Activated naive CD4-positive, alpha-beta T cell treated with anti-CD3 and anti-CD28 coated beads, Interleukin-2, amount 50 U/mL, for 72 hours (primary cell): ENCODE results near the gene MAPK8. TPM values are rescaled to one million over a fixed set of nuclear protein-coding genes. Genes with fewer than 3 reads are reported as not detected.

Experiments
- ATAC-seq, 2 donors: fragments of 150-1000 bp; cut with Tn5 transposase; 2 replicates each; pipeline ENCODE4 v1.10.0; 2021; ENCODE audit warnings: mild to moderate bottlenecking in 2 of 2, moderate library complexity in 2 of 2
- DNase-seq, 2 donors: peaks; one replicate each; pipeline ENCODE4 v3.0.0; 2021 to 2022; ENCODE audit warnings: low spot score in 2 of 2
- H3K27ac Mint-ChIP-seq, 2 donors: one replicate each; pipeline ENCODE4 v1.8.0; 2022; ENCODE audit warnings: mild to moderate bottlenecking in 2 of 2, mixed read lengths in 2 of 2
- H3K36me3 Mint-ChIP-seq, 2 donors: one replicate each; pipeline ENCODE4 v1.8.0; 2022; ENCODE audit warnings: mixed read lengths in 2 of 2
- H3K9me3 Mint-ChIP-seq, 2 donors: one replicate each; pipeline ENCODE4 v1.8.0; 2022; ENCODE audit warnings: mixed read lengths in 2 of 2
- total RNA-seq, 2 donors: library from RNA; stranded (reverse); gene quantifications; one replicate each; pipeline ENCODE4 v1.2.3, GENCODE V29; 2022

Gene MAPK8
- total RNA-seq, 2 donors from 2014 or later = 26.5 to 41.3 TPM

- Mint-ChIP-seq H3K9me3 (no peaks in the 10 kb centered on the region), H3K27ac (no peak overlapping the region), H3K36me3 (no peaks in the 10 kb centered on the region)
- ATAC-seq = no peak
- DNase-seq = no peak
These were observed 135.8 kb downstream of the MAPK8 start for GRCh38 chr10:48442090-48442808.

GRCh38 chr10:48442809-48443177 is 136.3 kb downstream of the MAPK8 start:
- ATAC-seq (no peak), DNase-seq (no peak)
- no peaks in the 10 kb centered on the region for H3K36me3 Mint-ChIP-seq
- no peak overlapping the region for H3K27ac Mint-ChIP-seq
- H3K9me3 Mint-ChIP-seq = no peaks in the 10 kb centered on the region

GRCh38 chr10:48444266-48444665 is 137.8 kb downstream of the MAPK8 start:
- DNase-seq (no peak), ATAC-seq (no peak)
- no peaks in the 10 kb centered on the region for H3K36me3 Mint-ChIP-seq
- no peaks in the 10 kb centered on the region for H3K9me3 Mint-ChIP-seq
- H3K27ac Mint-ChIP-seq = no peak overlapping the region

GRCh38 chr10:48444861-48445841 is 138.7 kb downstream of the MAPK8 start:
- peak in 1 of 2 donors; percentile 38 for DNase-seq
- Mint-ChIP-seq H3K27ac (no peak overlapping the region), H3K36me3 (no peaks in the 10 kb centered on the region), H3K9me3 (no peaks in the 10 kb centered on the region)
- ATAC-seq = no peak

DNA sequence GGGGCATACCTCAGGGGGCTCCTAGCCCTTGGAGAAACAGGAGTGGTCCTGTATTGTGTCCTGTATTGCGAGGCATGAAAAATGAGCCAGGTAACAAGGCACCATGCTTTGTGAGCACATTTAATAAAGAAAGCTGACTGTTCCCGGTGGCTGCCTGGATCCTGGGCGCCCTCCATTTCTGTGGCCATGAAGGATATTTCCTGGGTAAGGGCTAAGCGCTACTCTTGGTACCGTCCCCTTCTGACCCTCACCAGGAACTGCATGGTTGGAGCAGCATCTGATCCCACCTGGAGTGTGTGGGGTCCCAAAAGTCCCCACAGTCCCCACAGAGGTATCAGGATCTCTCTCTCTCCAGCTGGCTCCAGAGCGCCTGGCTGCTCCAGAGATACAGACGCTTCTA is 139.5 kb downstream of the MAPK8 start:
- ATAC-seq (no peak), DNase-seq (peak in 1 of 2 donors; percentile 43)
- no peaks in the 10 kb centered on the region for H3K36me3 Mint-ChIP-seq
- no peaks in the 10 kb centered on the region for H3K9me3 Mint-ChIP-seq
- no peak overlapping the region for H3K27ac Mint-ChIP-seq

DNA sequence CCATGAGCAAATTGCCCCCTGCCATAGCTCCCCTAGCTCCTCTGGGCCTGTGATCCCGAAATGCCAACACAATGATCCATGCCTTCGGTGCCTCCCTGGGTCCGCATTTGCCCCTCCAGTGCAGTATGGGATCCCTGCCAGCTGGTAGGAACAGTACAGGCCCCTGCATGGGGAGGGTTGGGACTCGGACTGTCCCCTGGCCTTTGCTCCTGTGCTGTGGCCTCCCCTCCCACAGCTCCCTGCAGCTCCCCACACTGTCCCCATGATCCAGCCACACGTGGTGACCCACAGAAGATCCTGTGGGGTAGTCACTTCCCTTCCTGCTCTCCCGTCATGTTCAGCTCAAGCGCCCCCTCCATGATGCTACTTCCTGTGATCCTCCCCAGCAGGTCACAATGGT is 140.3 kb downstream of the MAPK8 start:
- ATAC-seq (no peak), DNase-seq (no peak)
- H3K36me3 Mint-ChIP-seq = no peaks in the 10 kb centered on the region
- no peak overlapping the region for H3K27ac Mint-ChIP-seq
- no peaks in the 10 kb centered on the region for H3K9me3 Mint-ChIP-seq

DNA sequence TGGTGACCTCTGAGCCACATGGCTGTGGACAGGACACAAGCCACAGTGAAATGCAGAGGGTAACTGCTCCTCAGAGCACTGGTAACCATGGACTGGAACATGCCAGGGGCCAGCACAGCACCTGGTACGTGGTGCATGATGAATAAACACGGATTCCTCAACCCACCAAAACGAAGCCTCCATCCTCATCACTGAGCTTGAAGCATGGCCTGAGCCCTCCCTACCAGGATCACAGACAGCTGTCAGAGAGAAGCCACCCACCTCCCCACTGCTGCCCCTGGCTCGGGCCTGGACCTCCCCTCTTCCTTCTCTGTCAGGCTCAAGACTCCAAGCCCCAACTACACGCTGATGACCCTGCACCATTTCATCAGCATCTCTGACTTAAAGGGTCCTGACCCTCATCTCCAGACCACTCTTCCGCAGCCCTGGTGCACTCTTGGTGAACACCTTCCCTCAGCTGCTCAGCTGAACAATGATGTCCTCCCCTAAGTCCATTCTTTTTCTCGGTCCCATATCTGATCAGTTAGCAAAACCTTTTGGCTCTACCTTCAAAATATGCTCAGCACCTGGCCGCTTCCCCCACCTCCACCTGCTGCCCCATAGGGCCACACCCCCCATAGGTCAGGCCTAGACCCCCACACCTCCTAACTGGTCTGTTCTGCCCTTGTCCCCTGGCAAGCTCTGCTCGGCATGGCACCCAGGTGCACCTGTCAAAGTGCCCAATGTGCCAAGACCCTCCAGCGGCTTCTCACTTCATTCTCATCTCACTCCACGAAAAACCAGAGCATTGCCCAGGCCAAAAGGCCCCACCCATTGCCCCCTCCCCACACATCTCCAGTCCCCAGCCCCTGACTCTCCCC is 141.1 kb downstream of the MAPK8 start:
- Mint-ChIP-seq H3K9me3 (no peaks in the 10 kb centered on the region), H3K36me3 (no peaks in the 10 kb centered on the region), H3K27ac (no peak overlapping the region)
- DNase-seq (peak in 1 of 2 donors; percentile 31), ATAC-seq (no peak)

DNA sequence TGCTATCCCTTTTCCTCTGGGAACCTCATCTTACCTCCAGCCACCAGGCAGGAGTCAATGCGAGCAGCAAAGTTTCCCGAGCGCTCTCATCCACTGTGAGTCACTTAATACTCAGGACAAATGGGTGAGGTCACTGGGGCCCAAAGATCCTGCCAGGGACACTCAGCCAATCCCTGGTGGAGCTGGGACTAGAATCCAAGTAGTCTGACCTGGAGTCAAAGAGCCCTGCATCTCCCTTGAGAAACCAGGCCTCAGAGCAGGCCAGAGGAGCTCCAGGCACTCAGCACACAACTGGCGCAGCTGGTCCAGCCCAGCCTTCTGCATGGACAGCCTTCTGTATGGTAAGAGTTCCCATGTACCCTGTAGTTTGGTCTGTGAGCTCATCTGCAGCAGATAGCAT is 142.3 kb downstream of the MAPK8 start:
- Mint-ChIP-seq H3K9me3 (no peaks in the 10 kb centered on the region), H3K36me3 (no peaks in the 10 kb centered on the region), H3K27ac (peak overlapping the region in 1 of 2 donors; percentile 77)
- no peak for ATAC-seq
- no peak for DNase-seq

GRCh38 chr10:48449501-48450232 is 143.2 kb downstream of the MAPK8 start:
- H3K36me3 Mint-ChIP-seq = no peaks in the 10 kb centered on the region
- ATAC-seq (no peak), DNase-seq (peak in 1 of 2 donors; percentile 26)
- H3K9me3 Mint-ChIP-seq = no peaks in the 10 kb centered on the region
- H3K27ac Mint-ChIP-seq = no peak overlapping the region

GRCh38 chr10:48450233-48450740 is 143.8 kb downstream of the MAPK8 start:
- ATAC-seq (no peak), DNase-seq (no peak)
- no peaks in the 10 kb centered on the region for H3K36me3 Mint-ChIP-seq
- H3K27ac Mint-ChIP-seq = no peak overlapping the region
- no peaks in the 10 kb centered on the region for H3K9me3 Mint-ChIP-seq

DNA sequence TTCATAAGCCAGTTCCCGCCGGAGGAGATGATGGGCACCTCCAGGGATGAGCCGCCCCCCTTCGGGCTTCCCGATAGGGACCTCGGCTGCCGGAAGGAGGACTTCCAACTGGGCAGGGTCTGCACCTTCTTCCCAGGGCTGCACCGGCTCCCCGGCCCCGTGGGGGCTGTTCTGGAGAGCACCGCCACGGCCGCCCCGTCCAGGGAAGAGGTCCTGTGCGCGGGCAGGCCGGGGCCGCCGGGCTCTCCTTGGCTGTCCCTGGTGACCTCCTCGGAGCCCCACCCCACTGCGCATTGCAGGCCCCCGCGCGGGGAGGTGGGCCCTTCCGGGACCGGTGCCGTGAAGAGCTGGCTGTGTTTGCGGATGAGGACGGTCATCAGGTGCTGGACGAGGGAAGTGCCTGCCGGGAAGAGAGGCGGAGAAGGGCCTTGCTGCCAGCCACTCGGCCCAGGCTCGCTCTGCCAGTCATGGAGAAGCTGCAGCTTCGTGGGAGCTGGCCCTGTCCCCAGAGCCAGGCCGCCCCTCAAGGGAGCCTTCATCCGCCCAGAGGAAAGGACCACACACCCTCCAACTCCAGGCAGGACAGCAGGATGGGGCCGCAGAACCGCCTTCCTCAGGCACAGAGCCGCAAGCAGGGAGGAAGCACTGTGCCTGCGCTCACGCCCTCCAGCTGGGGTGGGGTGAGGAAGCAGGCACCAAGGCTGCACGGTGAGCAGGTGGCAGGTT is 144.4 kb downstream of the MAPK8 start:
- Mint-ChIP-seq H3K36me3 (no peaks in the 10 kb centered on the region), H3K27ac (no peak overlapping the region), H3K9me3 (no peaks in the 10 kb centered on the region)
- peak in 1 of 2 donors; percentile 54 for DNase-seq
- ATAC-seq = no peak

GRCh38 chr10:48451969-48452878 is 145.7 kb downstream of the MAPK8 start:
- ATAC-seq (no peak), DNase-seq (peak in 1 of 2 donors; percentile 33)
- Mint-ChIP-seq H3K27ac (peak overlapping the region in 1 of 2 donors; percentile 22), H3K36me3 (no peaks in the 10 kb centered on the region), H3K9me3 (no peaks in the 10 kb centered on the region)

DNA sequence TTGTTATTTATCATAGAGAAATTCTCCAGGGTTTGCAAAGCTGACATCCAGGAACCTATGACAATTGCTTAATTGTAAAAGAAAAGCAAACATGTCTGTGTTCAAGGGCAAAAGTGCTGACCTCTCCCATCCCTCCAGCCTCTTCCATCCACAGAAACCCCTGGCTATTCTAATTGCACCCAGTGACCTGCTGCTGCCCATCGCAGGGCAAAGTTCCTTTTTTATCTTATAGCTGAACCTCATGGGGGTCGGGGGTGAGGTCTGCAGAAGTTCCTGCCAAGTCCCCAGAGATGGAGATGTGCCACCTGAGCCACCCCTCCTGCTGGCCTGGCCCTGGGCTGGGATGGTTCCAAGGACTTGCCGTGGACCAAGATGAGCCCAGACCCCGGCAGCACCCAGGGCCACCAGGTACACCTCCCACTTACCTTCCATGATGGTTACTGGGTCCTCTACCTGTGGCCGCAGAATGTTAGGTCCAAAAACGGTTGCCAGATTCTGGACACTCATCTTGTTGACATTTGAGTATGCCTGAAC is 146.5 kb downstream of the MAPK8 start:
- no peak for ATAC-seq
- peak overlapping the region in 1 of 2 donors; percentile 68 for H3K27ac Mint-ChIP-seq
- DNase-seq = no peak
- no peaks in the 10 kb centered on the region for H3K36me3 Mint-ChIP-seq
- no peaks in the 10 kb centered on the region for H3K9me3 Mint-ChIP-seq
